Hepatic stellate cell (primary cell): ENCODE results near the gene COL4A4.

Experiments used
- DNase-seq: peaks from one replicate; pipeline ENCODE4 v3.0.0; 2011; ENCODE audit warnings: low spot score

The COL4A4 gene

GRCh38 chr2:226981791-226982326, 182.1 kb downstream of the COL4A4 start:
- no peak for DNase-seq

- no peak for DNase-seq
These were observed 185.0 kb downstream of the COL4A4 start for GRCh38 chr2:226979004-226979403.

DNA sequence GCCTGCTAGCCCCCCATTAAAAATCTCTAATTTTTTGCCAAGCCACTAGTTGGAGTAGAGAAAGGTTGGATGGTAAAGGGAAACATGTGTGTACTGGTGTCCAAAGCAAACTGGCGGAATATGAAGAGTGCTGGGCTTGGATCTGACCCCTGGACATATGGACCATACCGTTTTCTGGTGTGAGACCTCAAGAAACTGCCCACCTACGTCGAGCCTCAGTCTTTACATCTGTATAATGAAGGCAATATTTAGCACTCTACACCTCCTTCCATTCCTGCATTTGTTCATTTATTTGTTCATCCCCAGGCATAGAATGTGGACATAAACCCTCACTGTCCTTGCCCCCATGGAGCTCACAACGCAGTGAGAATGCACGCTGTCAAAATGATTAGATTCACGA, 185.7 kb downstream of the COL4A4 start:
- DNase-seq, result no peak

GRCh38 chr2:226977775-226978190, 186.2 kb downstream of the COL4A4 start:
- peak; percentile 31 for DNase-seq

DNA sequence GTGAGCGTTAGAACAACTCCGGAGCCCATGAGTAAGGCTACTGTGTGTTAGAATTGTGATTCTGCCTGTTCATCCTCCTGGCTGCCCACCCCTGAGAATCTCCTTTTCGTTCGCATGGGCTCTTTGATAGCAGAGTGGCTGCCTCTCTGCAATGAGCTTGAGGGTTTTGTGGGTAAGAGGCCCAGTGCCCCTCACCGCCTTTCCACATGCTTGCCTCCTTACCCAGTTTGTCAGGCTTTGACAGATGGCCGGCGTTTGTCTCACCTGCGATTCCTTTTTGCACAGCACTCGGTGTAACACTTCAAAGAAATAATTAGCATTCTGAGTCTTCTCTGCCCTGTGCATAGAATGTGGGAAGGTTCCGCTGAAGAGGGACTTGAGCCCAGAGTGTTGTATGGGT, 190.2 kb downstream of the COL4A4 start:
- DNase-seq, result no peak

GRCh38 chr2:226971770-226972169, 192.2 kb downstream of the COL4A4 start:
- no peak for DNase-seq

DNA sequence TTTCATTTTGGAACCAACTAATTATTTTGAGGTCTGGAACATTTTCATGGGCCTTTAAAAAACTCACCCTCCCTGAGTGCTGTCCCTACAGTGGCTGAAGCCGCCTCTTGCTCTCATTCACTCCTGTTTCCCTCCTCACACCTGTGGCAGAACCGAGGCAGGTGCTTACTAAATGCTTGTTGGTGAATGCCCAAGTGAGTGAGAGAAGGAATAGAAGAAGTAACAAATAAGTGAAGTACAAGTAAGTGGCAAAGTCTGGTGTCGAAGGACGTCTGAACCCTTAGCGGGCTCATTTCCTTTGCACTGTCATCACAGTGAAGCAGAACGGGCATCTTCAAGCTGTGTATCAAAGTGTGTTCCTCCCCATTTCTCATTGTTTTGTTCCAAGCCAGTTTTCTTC, 192.9 kb downstream of the COL4A4 start:
- no peak for DNase-seq

- no peak for DNase-seq
These were observed 193.6 kb downstream of the COL4A4 start for GRCh38 chr2:226970362-226970761.

- no peak for DNase-seq
These were observed 194.5 kb downstream of the COL4A4 start for GRCh38 chr2:226969417-226970080.

DNA sequence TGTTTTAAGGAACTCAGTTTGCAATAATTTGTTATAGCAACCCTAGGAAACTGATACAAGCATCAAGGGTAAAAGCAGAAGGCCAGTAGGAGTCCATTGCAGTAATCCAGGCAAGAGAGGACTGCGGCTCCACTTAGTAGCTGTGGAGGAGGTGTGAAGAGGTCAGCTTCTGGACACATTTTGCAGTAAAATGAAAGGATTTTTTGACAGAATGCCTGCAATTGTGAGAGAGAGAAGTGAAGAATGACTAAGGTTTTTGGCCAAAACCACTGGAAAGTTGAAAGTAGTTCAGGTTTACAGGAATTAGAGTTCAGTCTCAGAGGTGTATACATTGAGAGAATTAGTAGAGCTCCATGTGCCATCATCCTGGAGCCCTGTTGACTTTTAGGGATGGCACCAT, 198.6 kb downstream of the COL4A4 start:
- DNase-seq, result no peak

DNA sequence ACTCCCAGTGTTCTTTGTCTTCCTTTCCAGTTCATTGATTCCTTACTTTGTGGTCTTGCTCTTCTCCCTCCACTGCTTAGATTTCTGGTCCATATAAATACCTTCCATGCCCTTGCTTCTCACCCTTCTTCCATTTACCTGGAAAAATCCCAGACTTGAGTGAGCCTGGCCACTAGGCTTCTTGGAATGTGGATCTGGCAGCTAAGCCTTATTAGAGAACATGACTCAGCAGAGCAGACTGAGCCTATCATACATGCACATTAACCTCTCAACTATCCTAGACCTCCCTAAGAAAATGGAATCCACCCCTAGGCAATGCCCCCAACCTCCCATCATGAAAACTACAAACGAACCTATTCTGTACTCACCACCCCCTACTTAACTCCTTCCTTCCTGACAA, 200.5 kb downstream of the COL4A4 start:
- peak; percentile 29 for DNase-seq

- DNase-seq, result no peak
These were observed 201.7 kb downstream of the COL4A4 start for GRCh38 chr2:226962176-226962773.

DNA sequence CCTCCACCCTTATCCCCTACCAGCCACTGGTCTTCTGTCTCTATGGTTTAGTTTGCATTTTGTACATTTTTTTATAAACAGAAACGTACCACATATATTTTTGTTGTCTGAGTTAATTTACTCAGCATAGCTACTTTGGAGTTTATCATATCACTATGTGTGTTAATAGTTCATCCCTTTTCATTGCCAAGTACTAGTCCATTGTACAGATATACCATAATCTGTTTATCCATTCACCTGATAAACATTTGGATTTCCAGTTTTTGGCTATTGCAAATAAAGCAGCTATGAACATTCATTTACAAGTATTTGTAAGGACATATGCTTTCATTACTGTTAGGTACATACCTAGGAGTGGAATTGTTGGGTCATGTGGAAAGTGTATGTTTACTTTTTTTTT, 204.6 kb downstream of the COL4A4 start:
- no peak for DNase-seq

DNA sequence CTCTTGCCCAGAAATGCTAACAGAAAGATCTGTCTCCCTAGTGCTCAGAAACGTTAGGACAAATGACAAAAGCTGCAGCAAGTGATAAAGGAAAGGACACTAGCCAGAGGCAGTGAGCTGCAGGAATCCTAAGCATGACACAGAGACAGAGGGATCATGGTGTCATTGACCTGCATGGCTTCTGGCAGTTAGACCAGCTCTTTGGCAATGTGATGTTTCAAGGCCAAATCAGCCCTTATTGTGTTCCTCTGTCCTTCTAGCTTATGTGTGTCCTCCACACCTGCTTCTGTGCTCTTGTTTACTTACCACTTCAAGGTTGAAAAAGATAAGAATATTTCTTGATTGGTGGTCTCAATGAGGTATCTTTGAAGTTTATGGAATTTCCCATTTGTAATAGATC, 207.3 kb downstream of the COL4A4 start:
- no peak for DNase-seq

DNA sequence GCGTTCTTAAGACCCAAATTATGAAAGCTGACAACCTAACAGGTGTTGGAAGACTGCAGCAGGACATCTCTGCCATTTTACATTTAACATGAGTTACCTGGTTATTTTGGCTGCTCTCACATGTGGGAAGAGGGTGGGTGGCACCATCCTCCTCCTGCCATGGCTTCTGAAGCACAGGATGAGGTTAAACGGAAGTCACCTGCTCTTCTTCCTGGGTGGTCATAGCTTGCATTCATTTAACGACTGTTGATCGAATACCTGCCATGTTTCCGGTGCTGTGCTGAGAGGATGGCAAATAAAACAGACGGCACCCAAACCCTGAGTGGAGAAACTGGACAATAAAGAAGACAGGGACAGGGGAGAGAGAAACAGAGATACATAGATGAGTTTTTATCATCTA, 210.2 kb downstream of the COL4A4 start:
- no peak for DNase-seq

- no peak for DNase-seq
These were observed 210.8 kb downstream of the COL4A4 start for GRCh38 chr2:226953206-226953605.
